ENCODE data around the gene CNST.

- TF ChIP-seq CTCF (IDR thresholded peaks at IDR 0.05): peak in 2 of 4 experiments; percentile 28 to 47
- no peak for TF ChIP-seq POLR2A (IDR thresholded peaks at IDR 0.05)
- peak; percentile 79 for TF ChIP-seq POLR2AphosphoS5 (IDR thresholded peaks at IDR 0.05)
- no peak for TF ChIP-seq EP300 (IDR thresholded peaks at IDR 0.05)
These were observed 42.5 kb downstream of the CNST start for GRCh38 chr1:246608616-246609376.

Data from gastroesophageal sphincter (tissue), 3 donors.